Stimulated activated naive CD4-positive, alpha-beta T cell (primary cell): Measurements from ENCODE around the gene DCUN1D1.

ENCODE experiments used
- DNase-seq, 6 experiments: peaks; one replicate each; lab custom pipeline; 2025; lab: John Stamatoyannopoulos, UW

The DCUN1D1 gene

DNA sequence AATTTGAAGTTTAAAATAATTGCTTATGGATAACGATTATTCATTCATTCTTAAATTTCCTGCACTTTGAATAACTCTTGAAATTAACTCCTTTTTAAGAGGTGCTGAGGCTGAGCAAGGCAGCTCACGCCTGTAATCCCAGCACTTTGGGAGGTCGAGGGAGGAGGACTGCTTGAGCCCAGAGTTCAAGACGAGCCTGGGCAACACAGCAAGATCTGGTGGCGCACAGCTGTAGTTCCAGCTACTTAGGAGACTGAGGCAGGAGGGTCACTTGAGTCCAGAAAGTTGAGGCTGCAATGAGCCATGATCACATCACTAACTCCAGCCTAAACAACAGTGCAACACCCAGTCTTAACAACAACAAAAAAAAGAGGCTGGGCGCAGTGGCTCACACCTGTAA, 8.0 kb downstream of the DCUN1D1 start:
- DNase-seq: no peak

DNA sequence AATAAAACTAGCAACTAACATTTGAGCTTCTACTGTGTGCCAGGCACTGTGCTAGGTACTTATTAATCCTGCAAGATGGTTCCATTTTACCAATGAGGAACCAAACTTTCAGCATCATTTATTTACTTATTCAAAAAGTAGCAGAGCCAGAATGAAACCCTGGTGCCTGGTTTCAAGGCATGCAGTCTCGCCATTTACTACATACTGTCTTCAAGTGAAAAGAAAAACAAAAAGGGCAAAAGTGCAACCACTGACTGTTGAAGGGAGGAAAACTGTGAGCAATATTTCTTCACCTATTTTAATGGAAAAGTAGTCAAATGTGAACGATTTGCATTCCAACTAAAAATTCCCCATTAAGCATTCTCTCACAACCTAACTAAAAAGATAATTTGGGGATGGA, 8.7 kb downstream of the DCUN1D1 start:
- DNase-seq: no peak

DNA sequence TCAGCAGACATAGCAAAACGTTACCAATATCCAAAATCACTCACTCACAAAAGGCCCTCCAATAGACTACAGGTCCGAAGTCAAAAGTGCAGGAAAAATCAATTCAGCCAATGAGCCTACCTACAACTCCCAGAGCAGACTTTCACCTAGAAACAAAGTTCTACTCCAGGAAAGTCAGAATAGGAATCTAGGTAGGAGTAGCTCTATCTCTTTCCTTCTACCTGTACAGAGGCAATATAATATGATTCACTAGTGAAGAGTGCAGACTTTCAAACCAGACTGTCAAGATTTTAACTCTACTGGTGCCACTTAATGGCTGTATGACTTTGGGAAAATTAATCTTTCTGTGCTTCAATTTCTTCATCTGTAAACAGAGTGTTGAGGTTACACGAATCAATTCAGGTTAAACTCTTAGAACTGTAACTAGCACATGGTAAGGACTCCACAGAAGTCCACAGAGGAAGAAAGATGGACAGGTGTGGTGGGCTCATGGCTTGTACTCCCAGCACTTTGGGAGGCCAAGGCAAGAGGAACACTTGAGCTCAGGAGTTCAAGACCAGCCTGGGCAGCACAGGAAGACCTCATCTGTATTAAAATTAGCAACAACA, 9.4 kb downstream of the DCUN1D1 start:
- no peak for DNase-seq

DNA sequence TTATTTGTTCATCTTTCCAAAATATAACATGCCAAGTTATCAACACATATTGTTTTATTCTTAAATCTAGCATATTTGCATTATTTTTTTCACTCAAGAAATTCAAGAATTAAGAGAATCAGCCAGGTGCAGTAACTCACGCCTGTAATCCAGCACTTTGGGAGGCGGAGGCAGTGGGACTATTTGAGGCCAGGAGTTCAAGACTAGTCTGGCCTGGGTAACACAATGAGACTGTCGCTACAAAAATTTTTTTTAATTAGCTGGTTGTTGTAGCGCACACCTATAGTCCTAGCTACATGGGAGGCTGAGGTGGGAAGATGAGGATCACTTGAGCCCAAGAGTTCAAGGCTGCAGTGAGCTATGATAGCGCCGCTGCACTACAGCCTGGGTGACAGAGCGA, 10.5 kb downstream of the DCUN1D1 start:
- no peak for DNase-seq

GRCh38 chr3:182969277-182969676, 11.1 kb downstream of the DCUN1D1 start:
- DNase-seq: no peak

GRCh38 chr3:182967218-182968204, 12.8 kb downstream of the DCUN1D1 start:
- peak in 2 of 6 experiments; percentile 42 to 43 for DNase-seq

DNA sequence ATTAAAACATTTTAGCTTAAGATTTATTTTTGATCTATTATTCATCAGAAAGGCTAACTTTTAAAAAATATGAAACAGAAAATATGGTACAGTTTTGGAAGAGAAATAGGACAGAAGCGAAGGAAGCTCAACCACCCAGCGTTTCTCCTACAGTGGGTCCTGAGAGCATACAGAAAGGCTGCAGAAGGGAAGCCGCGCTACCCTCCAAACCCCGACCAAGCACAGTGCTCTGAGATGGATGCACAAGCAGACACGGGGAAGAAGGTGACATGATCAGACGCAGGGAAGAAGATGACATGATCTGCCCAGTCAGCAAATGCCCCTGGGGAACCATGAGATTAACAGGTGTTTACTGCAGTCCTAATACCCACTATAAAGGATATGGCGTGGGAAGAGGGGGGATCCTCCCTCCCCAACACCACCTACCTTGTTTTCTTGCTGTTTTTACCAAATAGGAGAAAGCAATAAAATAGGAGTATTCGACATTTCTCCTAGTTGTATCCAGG, 14.4 kb downstream of the DCUN1D1 start:
- DNase-seq: no peak

DNA sequence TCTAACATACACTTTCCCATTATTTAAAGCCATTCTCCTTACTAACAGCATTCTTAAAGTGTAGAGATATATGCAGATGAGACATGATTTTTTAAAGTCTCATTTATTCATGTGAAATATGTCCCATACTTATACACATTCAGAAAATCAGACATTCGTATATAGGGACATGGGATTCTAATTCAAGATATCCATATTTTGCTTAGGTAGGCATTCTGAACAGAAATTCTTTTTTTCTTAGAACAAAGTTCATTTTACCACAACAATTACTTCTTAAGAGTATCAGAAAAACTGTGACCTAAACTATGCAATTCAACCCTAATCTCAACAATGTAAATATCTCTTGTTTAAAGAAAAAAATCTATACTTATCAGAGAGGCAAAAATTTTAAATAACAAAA, 16.2 kb downstream of the DCUN1D1 start:
- DNase-seq: no peak

DNA sequence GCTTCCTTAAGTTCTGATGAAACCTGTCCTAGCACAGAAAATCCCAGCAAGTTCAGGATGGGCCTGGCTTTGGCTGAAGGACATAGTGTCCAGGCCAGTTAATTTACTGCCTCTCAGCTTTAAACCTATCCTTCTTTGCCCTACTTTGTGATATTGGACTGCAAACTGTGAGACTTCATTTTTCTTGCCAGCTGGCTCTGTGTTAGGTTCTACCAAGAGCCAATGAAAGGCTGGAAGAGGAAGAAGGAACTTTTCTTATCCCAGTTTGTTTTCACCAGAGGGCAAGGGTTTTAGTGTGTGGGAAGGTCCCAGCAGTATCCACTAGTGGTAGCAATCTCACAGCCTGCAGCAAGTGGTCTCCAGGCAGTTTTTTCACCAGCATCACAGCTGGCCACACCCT, 18.2 kb downstream of the DCUN1D1 start:
- no peak for DNase-seq

GRCh38 chr3:182959474-182960350, 20.6 kb downstream of the DCUN1D1 start:
- DNase-seq: no peak

GRCh38 chr3:182957676-182958266, 22.6 kb downstream of the DCUN1D1 start:
- no peak for DNase-seq

DNA sequence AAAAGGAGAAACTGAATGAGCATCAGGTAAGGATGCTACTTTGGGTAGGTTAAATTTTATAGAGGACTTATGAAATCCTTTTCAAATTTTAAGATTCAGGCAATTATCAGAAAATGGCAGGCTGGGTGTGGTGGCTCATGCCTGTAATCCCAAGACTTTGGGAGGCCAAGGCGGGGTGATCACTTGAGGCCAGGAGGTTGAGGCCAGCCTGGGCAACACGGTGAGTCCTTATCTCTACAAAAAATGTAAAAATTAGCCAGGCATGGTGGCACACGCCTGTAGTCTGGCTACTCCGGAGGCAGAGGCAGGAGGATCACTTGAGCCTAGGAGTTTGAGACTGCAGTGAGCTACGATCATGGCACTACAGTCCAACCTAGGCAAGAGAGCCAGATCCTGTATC, 23.1 kb downstream of the DCUN1D1 start:
- no peak for DNase-seq

DNA sequence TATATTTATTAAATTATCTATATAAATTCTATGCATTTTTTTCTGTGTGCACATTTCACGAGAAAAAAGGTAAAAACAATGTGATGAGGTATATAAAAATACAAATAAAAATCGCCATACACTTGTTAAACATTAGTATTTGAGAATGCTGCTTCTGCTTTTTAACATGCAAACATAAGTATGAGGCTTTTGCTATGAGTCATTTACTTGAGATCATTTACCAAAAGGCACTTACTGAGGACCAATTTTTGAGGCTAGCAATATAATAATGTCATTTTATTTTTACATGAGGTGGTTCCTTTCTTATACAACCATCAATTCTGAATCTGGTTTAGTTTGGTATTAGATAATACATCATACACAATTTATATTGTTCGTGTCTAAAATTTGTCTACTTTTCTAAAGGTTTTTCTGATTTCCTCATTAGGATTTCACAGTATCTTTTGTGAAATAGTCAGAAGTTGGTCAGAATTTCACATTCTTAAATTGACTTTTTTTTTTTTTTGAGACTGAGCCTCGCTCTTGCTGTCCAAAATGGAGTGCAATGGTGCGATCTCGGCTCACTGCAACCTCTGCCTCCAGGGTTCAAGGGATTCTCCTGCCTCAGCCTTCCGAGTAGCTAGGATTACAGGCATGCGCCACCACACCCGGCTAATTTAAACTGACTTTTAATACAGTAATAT, 25.6 kb downstream of the DCUN1D1 start:
- DNase-seq: no peak

- DNase-seq: no peak
Measured at GRCh38 chr3:182949688-182950087, 30.6 kb downstream of the DCUN1D1 start.

GRCh38 chr3:182948305-182948704, 32.0 kb downstream of the DCUN1D1 start:
- DNase-seq: no peak

DNA sequence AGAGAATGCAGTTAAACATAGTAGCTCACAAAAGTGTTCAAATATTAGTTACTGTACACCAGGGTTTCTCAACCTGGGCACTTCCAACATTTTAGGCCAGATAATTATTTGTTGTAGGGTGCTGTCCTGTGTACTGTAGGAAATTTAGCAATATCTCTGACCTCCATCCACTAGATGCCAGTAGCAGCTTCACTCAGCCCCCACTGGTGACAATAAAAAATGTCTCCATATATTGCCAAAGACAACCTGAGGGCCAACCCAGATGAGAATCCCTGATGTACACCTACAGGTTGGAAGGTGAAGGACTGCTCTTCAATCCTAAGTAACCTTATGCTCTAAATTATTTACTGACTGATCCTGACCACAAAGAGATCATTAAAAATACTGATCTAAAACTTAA, 32.5 kb downstream of the DCUN1D1 start:
- DNase-seq: no peak

- DNase-seq: no peak
Measured at GRCh38 chr3:182941719-182942118, 38.6 kb downstream of the DCUN1D1 start.

DNA sequence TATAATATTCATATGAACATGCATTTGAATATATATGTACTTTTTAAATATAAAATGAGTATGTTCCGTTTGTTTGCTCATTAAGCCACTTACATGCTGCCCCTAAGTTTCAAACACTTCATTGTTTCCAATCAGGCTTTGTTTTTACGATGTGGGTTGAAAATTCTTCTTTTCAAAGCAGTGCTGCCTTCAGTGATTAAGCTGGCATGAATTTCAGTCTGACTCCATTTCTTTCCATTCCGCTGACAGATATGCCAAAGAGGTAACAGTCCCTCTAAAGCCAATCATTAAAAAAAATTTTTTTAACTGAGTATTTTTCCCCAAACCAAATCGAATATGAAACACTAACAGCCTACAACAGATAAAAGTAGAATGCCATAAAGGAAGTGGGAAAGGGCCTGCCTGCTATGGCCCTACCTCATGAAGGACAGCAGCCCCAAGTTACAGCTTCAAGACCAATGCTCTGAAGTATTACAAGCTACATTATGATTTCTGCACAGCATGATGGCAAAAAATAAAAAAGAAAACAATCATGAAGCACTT, 40.0 kb downstream of the DCUN1D1 start:
- no peak for DNase-seq

DNA sequence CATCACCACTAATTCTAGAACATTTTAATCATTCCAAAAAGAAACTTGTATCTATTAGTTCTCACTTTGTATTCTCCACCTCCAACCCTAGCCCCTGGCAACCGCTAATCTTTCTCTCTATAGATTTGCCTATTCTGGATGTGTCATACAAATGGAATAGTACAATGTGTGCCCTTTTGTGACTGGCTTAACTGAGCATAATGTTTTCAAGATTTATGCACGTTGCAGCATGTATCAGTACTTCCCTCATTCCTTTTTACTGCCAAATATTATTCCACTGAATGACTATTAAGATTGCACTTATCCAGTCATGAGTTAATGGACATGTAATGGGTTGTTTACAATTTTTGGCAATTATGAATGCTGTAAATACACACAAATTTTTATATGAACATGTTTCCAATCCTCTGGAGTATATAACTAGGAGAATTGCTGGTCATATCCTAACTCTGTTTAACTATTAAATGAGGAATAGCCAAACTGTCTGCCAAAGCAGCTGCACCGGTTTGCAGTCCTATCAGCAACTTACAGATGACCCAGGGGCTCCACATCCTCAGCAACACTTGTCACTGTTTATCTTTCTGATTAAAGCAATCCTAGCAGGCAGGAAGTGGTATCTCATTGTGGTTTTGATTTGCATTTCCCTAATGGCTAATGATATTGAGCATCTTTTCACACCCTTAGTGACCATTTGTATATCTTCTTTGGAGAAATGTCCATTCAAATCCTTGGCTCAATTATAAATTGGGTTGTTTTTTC, 42.9 kb downstream of the DCUN1D1 start:
- no peak for DNase-seq

DNA sequence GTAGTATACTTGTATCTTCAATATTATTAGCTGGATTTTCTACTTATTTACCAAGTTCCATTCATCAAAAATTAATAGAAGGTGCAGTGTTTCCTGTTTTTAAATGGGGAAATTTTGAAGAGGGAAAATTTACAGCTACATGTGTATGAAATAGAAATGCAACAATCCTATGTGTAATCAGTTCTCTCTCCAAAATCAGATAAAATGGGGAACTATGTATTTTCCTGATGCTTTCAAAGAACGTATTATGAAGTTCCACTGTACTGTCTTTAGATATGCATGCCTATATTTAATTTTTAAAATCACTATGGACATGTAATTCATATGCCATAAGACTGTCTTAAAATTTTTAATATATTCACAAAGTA, 43.4 kb downstream of the DCUN1D1 start:
- no peak for DNase-seq
